ENCODE results near the gene DTX1. TPM values are rescaled to one million over a fixed set of nuclear protein-coding genes. Genes with fewer than 3 reads are reported as not detected.

Gene DTX1
- total and polyA plus RNA-seq, 9 donors = 1.7 to 5.4 (median 3.6) TPM

- Histone ChIP-seq H3K36me3 (ENCODE audit: control insufficient read depth, insufficient read depth, low read length) (no peaks in the 10 kb centered on the region), H3K4me1 (ENCODE audit: control insufficient read depth, insufficient read depth, low read length) (no peaks in the 10 kb centered on the region), H3K27ac (ENCODE audit: low read length) (no peak overlapping the region), H3K9me3 (replicated peaks; ENCODE audit: control insufficient read depth, low read depth, low read length) (no peaks in the 10 kb centered on the region), H3K27me3 (ENCODE audit: control insufficient read depth, insufficient read depth, low read length) (peaks cover 24% of the 10 kb centered on the region), H3K4me3 (ENCODE audit: low read length) (no peak overlapping the region)
- peak; percentile 70 for DNase-seq
- 42% methylated on average over 6 of the region's 11 CpGs for WGBS (ENCODE audit: insufficient coverage)
Measured at GRCh38 chr12:113083863-113084435, 27.4 kb downstream of the DTX1 start.

- 83% methylated on average over 3 of the region's 17 CpGs for WGBS (ENCODE audit: insufficient coverage)
- Histone ChIP-seq H3K9me3 (replicated peaks; ENCODE audit: control insufficient read depth, low read depth, low read length) (no peaks in the 10 kb centered on the region), H3K4me1 (ENCODE audit: control insufficient read depth, insufficient read depth, low read length) (no peaks in the 10 kb centered on the region), H3K36me3 (ENCODE audit: control insufficient read depth, insufficient read depth, low read length) (no peaks in the 10 kb centered on the region), H3K27me3 (ENCODE audit: control insufficient read depth, insufficient read depth, low read length) (peaks cover 26% of the 10 kb centered on the region), H3K4me3 (ENCODE audit: low read length) (no peak overlapping the region), H3K27ac (ENCODE audit: low read length) (no peak overlapping the region)
- no peak for DNase-seq
Measured at GRCh38 chr12:113086249-113087164, 30.0 kb downstream of the DTX1 start.

DNA sequence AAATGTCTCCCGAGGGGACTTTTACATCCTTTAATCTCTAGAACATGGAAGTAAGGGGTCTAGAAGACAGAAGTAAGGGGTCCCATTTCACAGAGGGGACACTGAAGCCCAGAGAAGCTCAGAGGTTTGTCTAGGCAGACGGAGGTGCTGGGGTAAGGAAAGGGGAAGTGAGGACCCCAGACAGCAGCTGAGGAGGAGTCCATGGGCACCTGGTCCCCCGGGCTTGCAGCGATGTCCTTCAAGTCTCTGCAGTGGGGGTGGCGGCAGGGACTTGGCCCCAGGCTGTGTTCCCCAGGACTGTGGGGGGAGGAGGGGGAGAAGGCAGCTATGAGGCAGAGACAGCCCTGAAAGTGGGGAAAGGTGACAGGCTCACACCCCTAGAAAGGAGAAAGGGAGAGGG is 30.7 kb downstream of the DTX1 start:
- Histone ChIP-seq H3K4me3 (ENCODE audit: low read length) (no peak overlapping the region), H3K27ac (ENCODE audit: low read length) (no peak overlapping the region), H3K9me3 (replicated peaks; ENCODE audit: control insufficient read depth, low read depth, low read length) (no peaks in the 10 kb centered on the region), H3K4me1 (ENCODE audit: control insufficient read depth, insufficient read depth, low read length) (no peaks in the 10 kb centered on the region), H3K27me3 (ENCODE audit: control insufficient read depth, insufficient read depth, low read length) (peaks cover 29% of the 10 kb centered on the region), H3K36me3 (ENCODE audit: control insufficient read depth, insufficient read depth, low read length) (no peaks in the 10 kb centered on the region)
- DNase-seq = no peak
- WGBS (ENCODE audit: insufficient coverage) = 48% methylated on average over 3 of the region's 5 CpGs

DNA sequence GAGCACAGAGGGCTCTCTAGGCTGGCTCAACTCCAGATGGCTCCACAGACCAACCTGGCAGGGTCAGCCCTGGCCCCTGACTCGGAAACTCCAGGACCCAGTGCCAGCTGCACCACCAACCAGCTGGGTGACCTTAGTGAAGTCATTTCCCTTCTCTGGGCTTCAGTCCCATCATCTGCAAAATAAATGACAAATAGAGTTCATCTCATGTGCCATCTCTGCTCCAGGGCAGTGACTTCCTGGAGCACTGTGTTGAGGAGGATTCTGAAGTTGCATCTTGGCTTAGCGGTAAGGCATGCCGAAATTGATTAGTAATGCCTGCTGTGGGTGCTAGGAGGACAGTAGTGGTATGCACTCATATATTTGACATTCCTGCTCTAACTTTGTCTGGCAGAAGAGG is 31.5 kb downstream of the DTX1 start:
- Histone ChIP-seq H3K4me1 (ENCODE audit: control insufficient read depth, insufficient read depth, low read length) (peaks cover 4% of the 10 kb centered on the region), H3K4me3 (ENCODE audit: low read length) (no peak overlapping the region), H3K27ac (ENCODE audit: low read length) (no peak overlapping the region), H3K36me3 (ENCODE audit: control insufficient read depth, insufficient read depth, low read length) (no peaks in the 10 kb centered on the region), H3K27me3 (ENCODE audit: control insufficient read depth, insufficient read depth, low read length) (peaks cover 31% of the 10 kb centered on the region), H3K9me3 (replicated peaks; ENCODE audit: control insufficient read depth, low read depth, low read length) (no peaks in the 10 kb centered on the region)
- 83% methylated on average over 2 of the region's 3 CpGs for WGBS (ENCODE audit: insufficient coverage)
- DNase-seq = no peak

GRCh38 chr12:113088971-113089756 is 32.6 kb downstream of the DTX1 start:
- H3K27me3 ChIP-seq (ENCODE audit: control insufficient read depth, insufficient read depth, low read length) = peaks cover 39% of the 10 kb centered on the region
- H3K36me3 ChIP-seq (ENCODE audit: control insufficient read depth, insufficient read depth, low read length) = no peaks in the 10 kb centered on the region
- DNase-seq = no peak
- no peak overlapping the region for H3K27ac ChIP-seq (ENCODE audit: low read length)
- no peak overlapping the region for H3K4me3 ChIP-seq (ENCODE audit: low read length)
- 77% methylated on average over 12 of the region's 13 CpGs for WGBS (ENCODE audit: insufficient coverage)
- peaks cover 6% of the 10 kb centered on the region for H3K4me1 ChIP-seq (ENCODE audit: control insufficient read depth, insufficient read depth, low read length)
- H3K9me3 ChIP-seq (replicated peaks; ENCODE audit: control insufficient read depth, low read depth, low read length) = no peaks in the 10 kb centered on the region

DNA sequence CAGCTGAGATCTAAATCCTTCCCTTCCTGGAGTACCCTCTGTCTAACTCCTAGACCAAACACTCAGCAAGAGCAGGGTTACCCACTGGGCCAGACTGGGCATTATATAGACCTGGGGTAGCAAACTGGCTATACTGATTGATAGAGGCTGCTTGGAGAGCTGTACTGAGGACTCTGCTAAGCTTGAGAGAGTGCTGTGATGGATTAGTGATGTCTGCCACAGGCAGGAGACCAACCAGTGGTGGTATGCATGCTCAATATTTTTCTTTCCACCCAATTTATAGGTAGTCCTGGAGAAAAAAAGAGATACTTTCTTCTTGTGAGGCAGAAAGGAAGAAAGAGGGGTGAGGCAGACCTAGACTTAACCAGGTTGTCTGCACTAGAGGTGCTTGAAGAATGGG is 33.3 kb downstream of the DTX1 start:
- H3K36me3 ChIP-seq (ENCODE audit: control insufficient read depth, insufficient read depth, low read length) = no peaks in the 10 kb centered on the region
- no peak overlapping the region for H3K4me3 ChIP-seq (ENCODE audit: low read length)
- no peaks in the 10 kb centered on the region for H3K9me3 ChIP-seq (replicated peaks; ENCODE audit: control insufficient read depth, low read depth, low read length)
- DNase-seq = no peak
- no peak overlapping the region for H3K27ac ChIP-seq (ENCODE audit: low read length)
- peaks cover 39% of the 10 kb centered on the region for H3K27me3 ChIP-seq (ENCODE audit: control insufficient read depth, insufficient read depth, low read length)
- peaks cover 6% of the 10 kb centered on the region for H3K4me1 ChIP-seq (ENCODE audit: control insufficient read depth, insufficient read depth, low read length)

DNA sequence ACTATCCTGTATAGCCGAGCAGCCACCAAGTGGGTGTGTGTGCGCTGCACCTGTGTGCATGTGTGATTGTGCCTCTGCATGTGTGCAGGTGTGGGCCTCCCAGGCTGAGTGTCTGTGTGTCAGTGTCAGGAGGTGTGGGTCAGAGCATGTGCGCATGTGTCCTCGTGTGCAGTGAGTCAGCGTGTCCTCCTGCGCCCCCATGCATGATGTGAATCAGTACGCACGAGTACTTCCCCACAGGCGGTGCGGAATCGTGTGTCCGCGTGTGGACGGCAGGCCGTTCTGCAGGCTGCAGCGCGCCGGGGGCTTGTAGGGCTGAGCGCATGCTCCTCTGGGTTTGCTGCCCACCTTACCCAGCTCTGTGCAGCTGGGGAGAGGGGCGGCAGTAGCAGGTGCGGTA is 34.2 kb downstream of the DTX1 start:
- Histone ChIP-seq H3K27ac (ENCODE audit: low read length) (no peak overlapping the region), H3K9me3 (replicated peaks; ENCODE audit: control insufficient read depth, low read depth, low read length) (no peaks in the 10 kb centered on the region), H3K4me1 (ENCODE audit: control insufficient read depth, insufficient read depth, low read length) (peaks cover 6% of the 10 kb centered on the region), H3K36me3 (ENCODE audit: control insufficient read depth, insufficient read depth, low read length) (no peaks in the 10 kb centered on the region), H3K27me3 (ENCODE audit: control insufficient read depth, insufficient read depth, low read length) (peaks cover 39% of the 10 kb centered on the region), H3K4me3 (ENCODE audit: low read length) (no peak overlapping the region)
- DNase-seq = no peak
- 78% methylated on average over 15 of the region's 21 CpGs for WGBS (ENCODE audit: insufficient coverage)

DNA sequence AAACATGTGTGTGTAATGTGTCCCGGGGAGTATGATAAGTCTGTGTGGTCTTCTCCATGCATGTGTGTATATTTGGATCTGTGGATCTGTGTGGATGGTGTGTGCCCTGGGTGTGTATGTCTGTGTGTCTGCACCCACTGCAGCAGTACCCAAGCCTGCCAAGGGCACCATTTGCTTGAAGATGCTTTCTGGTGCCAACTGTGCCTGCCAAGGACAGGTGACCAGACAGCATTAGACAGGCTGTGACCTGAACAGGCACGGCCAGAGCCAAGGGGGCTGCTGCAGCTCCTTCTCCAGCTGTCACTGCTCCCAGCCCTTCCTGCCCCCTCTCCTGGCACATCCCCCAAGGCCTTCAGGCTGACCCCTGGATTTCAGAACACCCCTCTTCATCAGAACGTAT is 35.0 kb downstream of the DTX1 start:
- peaks cover 6% of the 10 kb centered on the region for H3K4me1 ChIP-seq (ENCODE audit: control insufficient read depth, insufficient read depth, low read length)
- 80% methylated on average over 2 of the region's 3 CpGs for WGBS (ENCODE audit: insufficient coverage)
- peaks cover 35% of the 10 kb centered on the region for H3K27me3 ChIP-seq (ENCODE audit: control insufficient read depth, insufficient read depth, low read length)
- H3K36me3 ChIP-seq (ENCODE audit: control insufficient read depth, insufficient read depth, low read length) = no peaks in the 10 kb centered on the region
- no peak overlapping the region for H3K27ac ChIP-seq (ENCODE audit: low read length)
- H3K4me3 ChIP-seq (ENCODE audit: low read length) = no peak overlapping the region
- no peaks in the 10 kb centered on the region for H3K9me3 ChIP-seq (replicated peaks; ENCODE audit: control insufficient read depth, low read depth, low read length)
- DNase-seq = no peak

GRCh38 chr12:113092607-113093408 is 36.3 kb downstream of the DTX1 start:
- Histone ChIP-seq H3K27me3 (ENCODE audit: control insufficient read depth, insufficient read depth, low read length) (peaks cover 34% of the 10 kb centered on the region), H3K36me3 (ENCODE audit: control insufficient read depth, insufficient read depth, low read length) (no peaks in the 10 kb centered on the region), H3K4me3 (ENCODE audit: low read length) (no peak overlapping the region), H3K9me3 (replicated peaks; ENCODE audit: control insufficient read depth, low read depth, low read length) (no peaks in the 10 kb centered on the region), H3K4me1 (ENCODE audit: control insufficient read depth, insufficient read depth, low read length) (peaks cover 7% of the 10 kb centered on the region), H3K27ac (ENCODE audit: low read length) (no peak overlapping the region)
- WGBS (ENCODE audit: insufficient coverage) = 2% methylated on average over 24 of the region's 31 CpGs
- DNase-seq = peak; percentile 90
